ENCODE data around the gene PLB1.

Gene PLB1

GRCh38 chr2:28564346-28564745, 68.5 kb downstream of the PLB1 start:
- DNase-seq (ENCODE audit: low read depth in 2 of 2), result no peak

GRCh38 chr2:28565033-28565432, 69.2 kb downstream of the PLB1 start:
- DNase-seq (ENCODE audit: low read depth in 2 of 2), result no peak

GRCh38 chr2:28565720-28566295, 69.9 kb downstream of the PLB1 start:
- DNase-seq (ENCODE audit: low read depth in 2 of 2), result no peak

GRCh38 chr2:28566521-28567041, 70.7 kb downstream of the PLB1 start:
- DNase-seq (ENCODE audit: low read depth in 2 of 2), result peak; percentile 75 to 82

GRCh38 chr2:28567061-28567471, 71.2 kb downstream of the PLB1 start:
- no peak for DNase-seq (ENCODE audit: low read depth in 2 of 2)

GRCh38 chr2:28568036-28568435, 72.2 kb downstream of the PLB1 start:
- no peak for DNase-seq (ENCODE audit: low read depth in 2 of 2)

GRCh38 chr2:28568533-28568932, 72.7 kb downstream of the PLB1 start:
- no peak for DNase-seq (ENCODE audit: low read depth in 2 of 2)

- DNase-seq (ENCODE audit: low read depth in 2 of 2), result no peak
Measured at GRCh38 chr2:28570431-28570830, 74.6 kb downstream of the PLB1 start.

- no peak for DNase-seq (ENCODE audit: low read depth in 2 of 2)
Measured at GRCh38 chr2:28576714-28577113, 80.9 kb downstream of the PLB1 start.

GRCh38 chr2:28577791-28578680, 82.2 kb downstream of the PLB1 start:
- DNase-seq (ENCODE audit: low read depth in 2 of 2), result no peak

- DNase-seq (ENCODE audit: low read depth in 2 of 2), result no peak
Measured at GRCh38 chr2:28578774-28579173, 82.9 kb downstream of the PLB1 start.

GRCh38 chr2:28579606-28580005, 83.7 kb downstream of the PLB1 start:
- DNase-seq (ENCODE audit: low read depth in 2 of 2), result no peak

GRCh38 chr2:28580078-28580477, 84.2 kb downstream of the PLB1 start:
- DNase-seq (ENCODE audit: low read depth in 2 of 2), result no peak

GRCh38 chr2:28581312-28581711, 85.5 kb downstream of the PLB1 start:
- no peak for DNase-seq (ENCODE audit: low read depth in 2 of 2)

- DNase-seq (ENCODE audit: low read depth in 2 of 2), result no peak
Measured at GRCh38 chr2:28582152-28582551, 86.3 kb downstream of the PLB1 start.

- no peak for DNase-seq (ENCODE audit: low read depth in 2 of 2)
Measured at GRCh38 chr2:28582595-28582994, 86.7 kb downstream of the PLB1 start.

- peak; percentile 60 to 65 for DNase-seq (ENCODE audit: low read depth in 2 of 2)
Measured at GRCh38 chr2:28583899-28584553, 88.2 kb downstream of the PLB1 start.

GRCh38 chr2:28586867-28587266, 91.0 kb downstream of the PLB1 start:
- DNase-seq (ENCODE audit: low read depth in 2 of 2), result no peak

- no peak for DNase-seq (ENCODE audit: low read depth in 2 of 2)
Measured at GRCh38 chr2:28587526-28588291, 91.8 kb downstream of the PLB1 start.

GRCh38 chr2:28588292-28588670, 92.4 kb downstream of the PLB1 start:
- DNase-seq (ENCODE audit: low read depth in 2 of 2), result no peak

- DNase-seq (ENCODE audit: low read depth in 2 of 2), result no peak
Measured at GRCh38 chr2:28589746-28590463, 94.0 kb downstream of the PLB1 start.

Measured in activated CD8-positive, alpha-beta memory T cell treated with anti-CD3 and anti-CD28 coated beads for 4 hours (primary cell).